MM.1S (cell line): ENCODE data around the gene STK17B.

Source experiments
- DNase-seq: peaks from one replicate; pipeline ENCODE4 v3.0.0-alpha.2; 2015
- H2AFZ ChIP-seq: fragments of 300-600 bp; sonication (generic); 2 replicates; pipeline ENCODE4 v1.6.0; 2016; ENCODE audit warnings: antibody characterized with exemption, low read length
- H3F3A ChIP-seq: fragments of 300-600 bp; sonication (generic); 2 replicates; pipeline ENCODE4 v1.6.1; 2016; ENCODE audit warnings: mild to moderate bottlenecking, antibody characterized with exemption, low read length, moderate library complexity, mixed read lengths; ENCODE audit not compliant: insufficient read depth
- H3K27ac ChIP-seq: fragments of 300-600 bp; sonication (generic); 2 replicates; pipeline ENCODE4 v1.5.1; 2016; ENCODE audit warnings: mild to moderate bottlenecking, low read length
- H3K27me3 ChIP-seq: fragments of 300-600 bp; sonication (generic); replicated peaks from 2 replicates; pipeline ENCODE4 v1.6.0; 2016; ENCODE audit warnings: low read length; ENCODE audit not compliant: insufficient read depth
- H3K36me3 ChIP-seq: fragments of 300-600 bp; sonication (generic); replicated peaks from 2 replicates; pipeline ENCODE4 v1.6.1; 2016; ENCODE audit warnings: mild to moderate bottlenecking, low read length, mixed read lengths; ENCODE audit not compliant: insufficient read depth
- H3K4me1 ChIP-seq: fragments of 300-600 bp; sonication (generic); 2 replicates; pipeline ENCODE4 v1.6.1; 2016; ENCODE audit warnings: low read length, mixed read lengths
- H3K4me2 ChIP-seq: fragments of 300-600 bp; sonication (generic); 2 replicates; pipeline ENCODE4 v1.6.0; 2016; ENCODE audit warnings: low read depth, low read length
- H3K4me3 ChIP-seq: fragments of 300-600 bp; sonication (generic); 2 replicates; pipeline ENCODE4 v1.5.1; 2016; ENCODE audit warnings: low read length, mixed read lengths
- H3K79me2 ChIP-seq: fragments of 300-600 bp; sonication (generic); 2 replicates; pipeline ENCODE4 v1.6.1; 2016; ENCODE audit warnings: mixed run types, low read length, mixed read lengths
- H3K9ac ChIP-seq: fragments of 300-600 bp; sonication (generic); 2 replicates; pipeline ENCODE4 v1.6.1; 2016; ENCODE audit warnings: low read length, mixed read lengths
- H3K9me2 ChIP-seq: fragments of 300-600 bp; sonication (generic); replicated peaks from 2 replicates; pipeline ENCODE4 v1.6.1; 2016; ENCODE audit warnings: mild to moderate bottlenecking, low read length, mixed read lengths; ENCODE audit not compliant: insufficient read depth
- H3K9me3 ChIP-seq: fragments of 300-600 bp; sonication (generic); replicated peaks from 2 replicates; pipeline ENCODE4 v1.6.1; 2016; ENCODE audit warnings: mild to moderate bottlenecking, low read length, mixed read lengths; ENCODE audit not compliant: insufficient read depth
- H4K20me1 ChIP-seq: fragments of 300-600 bp; sonication (generic); 2 replicates; pipeline ENCODE4 v1.6.1; 2016; ENCODE audit warnings: mild to moderate bottlenecking, low read length, moderate library complexity, mixed read lengths; ENCODE audit not compliant: insufficient read depth
- EZH2 ChIP-seq: fragments of 300-600 bp; sonication (generic); optimal IDR thresholded peaks from 2 replicates; pipeline ENCODE3; 2017; ENCODE audit warnings: low read depth, mild to moderate bottlenecking, antibody characterized with exemption, low read length, mixed read lengths
- EZH2phosphoT487 ChIP-seq: fragments of 300-600 bp; sonication (generic); IDR thresholded peaks from 2 replicates; pipeline ENCODE4 v1.6.1; 2018; ENCODE audit warnings: antibody characterized with exemption, low read length
- TF ChIP-seq, protein P1 (sequence below): fragments of 300-600 bp; sonication (generic); IDR thresholded peaks from 2 replicates; pipeline ENCODE4 v1.5.1; 2016; ENCODE audit warnings: antibody characterized with exemption, low read length, mixed read lengths

STK17B gene

DNA sequence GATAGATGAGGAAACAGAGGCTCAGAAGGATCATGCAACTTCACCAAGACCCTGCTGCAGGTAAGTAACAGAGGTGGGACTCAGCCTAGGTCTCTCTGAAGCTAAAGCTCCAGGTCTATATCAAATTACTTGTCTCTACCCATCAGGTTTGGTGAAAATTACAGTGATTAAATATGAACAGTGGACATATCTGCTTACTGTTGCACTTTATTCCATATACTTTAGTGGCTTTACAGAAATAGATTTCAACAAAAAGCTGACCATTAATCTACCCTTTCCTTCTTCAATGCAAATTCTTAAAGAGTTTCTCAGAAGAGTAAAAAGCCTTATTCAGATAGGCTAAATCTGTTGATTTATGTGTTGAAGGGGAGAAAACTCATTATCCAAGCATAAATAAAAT is 42.8 kb upstream of the STK17B start:
- H3K36me3 ChIP-seq, result no peaks in the 10 kb centered on the region
- H3K4me1 ChIP-seq, result peaks cover 45% of the 10 kb centered on the region
- H2AFZ ChIP-seq, result no peak overlapping the region
- no peak for DNase-seq
- H3K9me2 ChIP-seq, result no peaks in the 10 kb centered on the region
- no peaks in the 10 kb centered on the region for H3K27me3 ChIP-seq
- no peak overlapping the region for H3K27ac ChIP-seq
- H3K4me2 ChIP-seq, result no peak overlapping the region
- H3K4me3 ChIP-seq, result no peak overlapping the region
- H3F3A ChIP-seq, result peaks cover 8% of the 10 kb centered on the region
- H4K20me1 ChIP-seq, result no peaks in the 10 kb centered on the region
- no peak overlapping the region for H3K9ac ChIP-seq
- no peaks in the 10 kb centered on the region for H3K9me3 ChIP-seq
- TF ChIP-seq, protein P1, sequence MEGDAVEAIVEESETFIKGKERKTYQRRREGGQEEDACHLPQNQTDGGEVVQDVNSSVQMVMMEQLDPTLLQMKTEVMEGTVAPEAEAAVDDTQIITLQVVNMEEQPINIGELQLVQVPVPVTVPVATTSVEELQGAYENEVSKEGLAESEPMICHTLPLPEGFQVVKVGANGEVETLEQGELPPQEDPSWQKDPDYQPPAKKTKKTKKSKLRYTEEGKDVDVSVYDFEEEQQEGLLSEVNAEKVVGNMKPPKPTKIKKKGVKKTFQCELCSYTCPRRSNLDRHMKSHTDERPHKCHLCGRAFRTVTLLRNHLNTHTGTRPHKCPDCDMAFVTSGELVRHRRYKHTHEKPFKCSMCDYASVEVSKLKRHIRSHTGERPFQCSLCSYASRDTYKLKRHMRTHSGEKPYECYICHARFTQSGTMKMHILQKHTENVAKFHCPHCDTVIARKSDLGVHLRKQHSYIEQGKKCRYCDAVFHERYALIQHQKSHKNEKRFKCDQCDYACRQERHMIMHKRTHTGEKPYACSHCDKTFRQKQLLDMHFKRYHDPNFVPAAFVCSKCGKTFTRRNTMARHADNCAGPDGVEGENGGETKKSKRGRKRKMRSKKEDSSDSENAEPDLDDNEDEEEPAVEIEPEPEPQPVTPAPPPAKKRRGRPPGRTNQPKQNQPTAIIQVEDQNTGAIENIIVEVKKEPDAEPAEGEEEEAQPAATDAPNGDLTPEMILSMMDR, result no peak
- no peak for TF ChIP-seq EZH2phosphoT487
- no peak for TF ChIP-seq EZH2
- H3K79me2 ChIP-seq, result no peaks in the 10 kb centered on the region

DNA sequence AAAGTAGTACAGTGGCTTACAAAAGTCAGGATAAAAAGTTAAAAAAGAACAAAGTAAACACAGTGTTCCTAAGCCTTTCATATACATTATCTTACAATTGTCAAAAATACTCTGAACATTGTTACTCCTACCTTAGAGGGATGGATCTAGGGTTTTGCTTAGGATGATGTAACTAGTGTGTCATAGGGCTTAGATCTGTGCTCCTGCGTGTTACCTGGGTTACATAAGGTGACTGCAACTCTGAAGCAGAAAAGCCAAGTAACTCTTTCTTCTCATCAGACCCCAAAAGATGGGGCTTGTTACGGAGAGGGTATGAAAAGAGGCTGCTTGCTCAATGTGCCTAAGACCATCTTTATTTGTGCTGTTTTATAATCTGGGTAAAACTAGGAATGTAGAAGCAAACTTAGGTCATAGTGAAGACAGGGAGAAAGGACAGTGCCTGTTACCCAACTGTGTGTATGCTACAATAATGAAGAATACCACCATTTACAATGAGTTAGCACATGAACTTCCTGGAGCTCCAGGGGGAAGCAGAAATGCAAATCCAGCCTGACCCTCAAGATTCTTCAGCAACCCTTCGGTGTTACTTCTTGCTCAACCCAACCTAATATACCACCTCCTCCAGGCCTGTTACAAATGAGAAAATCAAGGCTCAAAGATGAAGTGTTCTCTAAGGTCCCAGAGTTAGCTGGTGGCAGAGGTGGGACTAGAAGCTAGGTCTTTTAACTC is 42.0 kb upstream of the STK17B start:
- no peak for DNase-seq
- Histone ChIP-seq H3K9ac (no peak overlapping the region), H4K20me1 (no peaks in the 10 kb centered on the region), H2AFZ (no peak overlapping the region), H3K36me3 (no peaks in the 10 kb centered on the region), H3F3A (peaks cover 8% of the 10 kb centered on the region), H3K9me3 (no peaks in the 10 kb centered on the region), H3K4me2 (no peak overlapping the region), H3K4me1 (peaks cover 41% of the 10 kb centered on the region), H3K79me2 (no peaks in the 10 kb centered on the region), H3K27me3 (no peaks in the 10 kb centered on the region), H3K27ac (no peak overlapping the region), H3K4me3 (no peak overlapping the region), H3K9me2 (no peaks in the 10 kb centered on the region)
- TF ChIP-seq, protein P1, result no peak
- TF ChIP-seq EZH2phosphoT487 (no peak), EZH2 (no peak)

DNA sequence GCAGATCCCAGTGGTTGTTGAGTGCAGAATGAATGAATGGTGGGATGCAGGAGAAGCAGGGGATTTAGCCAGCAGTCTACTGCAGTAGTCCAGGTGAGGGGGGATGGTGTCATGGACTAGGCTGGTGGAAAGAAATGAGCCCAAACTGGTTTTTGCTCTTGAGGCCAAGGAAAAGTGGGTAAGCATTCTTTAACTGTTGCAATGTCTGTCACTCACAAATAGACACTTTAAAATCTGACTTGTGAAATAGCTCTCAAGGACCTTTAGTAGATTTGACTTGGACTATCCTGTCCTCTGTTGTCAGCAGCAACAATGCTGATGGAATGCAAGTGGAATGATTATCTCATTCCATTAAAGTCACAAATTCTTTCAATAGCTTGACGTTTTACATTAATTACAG is 37.5 kb upstream of the STK17B start:
- Histone ChIP-seq H3K27me3 (no peaks in the 10 kb centered on the region), H3K4me2 (no peak overlapping the region), H4K20me1 (no peaks in the 10 kb centered on the region), H3K9ac (no peak overlapping the region), H3K9me3 (no peaks in the 10 kb centered on the region), H3K27ac (no peak overlapping the region), H3K36me3 (no peaks in the 10 kb centered on the region), H3K79me2 (no peaks in the 10 kb centered on the region), H3K9me2 (no peaks in the 10 kb centered on the region), H2AFZ (no peak overlapping the region), H3K4me3 (no peak overlapping the region), H3F3A (peaks cover 8% of the 10 kb centered on the region), H3K4me1 (peaks cover 19% of the 10 kb centered on the region)
- TF ChIP-seq EZH2 (no peak), EZH2phosphoT487 (no peak)
- TF ChIP-seq, protein P1, result no peak
- DNase-seq, result no peak
